Coronary artery (tissue), 2 donors: ENCODE results near the gene CIDEB.
A peak's percentile ranks its signal among the peaks of the same experiment; 100 is the strongest.
"Not testable (repeated sequence)": the region's sequence is repeated elsewhere in the genome, so short reads cannot be mapped to it uniquely, and the experiment has no call there.

ENCODE experiments used
- DNase-seq: peaks from one replicate; pipeline ENCODE4 v3.0.0-alpha.2; 2017; ENCODE audit warnings: low spot score
- H3K27ac ChIP-seq, 2 donors: fragments of 200-600 bp; sonication (generic); one replicate each; pipeline ENCODE4 v1.5.1; 2016 to 2019
- H3K4me3 ChIP-seq: fragments of 200-600 bp; sonication (generic); 2 replicates; pipeline ENCODE4 v1.5.1; 2016; ENCODE audit warnings: mild to moderate bottlenecking, moderate library complexity
- TF ChIP-seq, protein P1 (sequence below): fragments of 200-600 bp; sonication (generic); IDR thresholded peaks from one replicate; pipeline ENCODE4 v1.5.1; 2019; ENCODE audit warnings: antibody characterized with exemption

CIDEB gene

DNA sequence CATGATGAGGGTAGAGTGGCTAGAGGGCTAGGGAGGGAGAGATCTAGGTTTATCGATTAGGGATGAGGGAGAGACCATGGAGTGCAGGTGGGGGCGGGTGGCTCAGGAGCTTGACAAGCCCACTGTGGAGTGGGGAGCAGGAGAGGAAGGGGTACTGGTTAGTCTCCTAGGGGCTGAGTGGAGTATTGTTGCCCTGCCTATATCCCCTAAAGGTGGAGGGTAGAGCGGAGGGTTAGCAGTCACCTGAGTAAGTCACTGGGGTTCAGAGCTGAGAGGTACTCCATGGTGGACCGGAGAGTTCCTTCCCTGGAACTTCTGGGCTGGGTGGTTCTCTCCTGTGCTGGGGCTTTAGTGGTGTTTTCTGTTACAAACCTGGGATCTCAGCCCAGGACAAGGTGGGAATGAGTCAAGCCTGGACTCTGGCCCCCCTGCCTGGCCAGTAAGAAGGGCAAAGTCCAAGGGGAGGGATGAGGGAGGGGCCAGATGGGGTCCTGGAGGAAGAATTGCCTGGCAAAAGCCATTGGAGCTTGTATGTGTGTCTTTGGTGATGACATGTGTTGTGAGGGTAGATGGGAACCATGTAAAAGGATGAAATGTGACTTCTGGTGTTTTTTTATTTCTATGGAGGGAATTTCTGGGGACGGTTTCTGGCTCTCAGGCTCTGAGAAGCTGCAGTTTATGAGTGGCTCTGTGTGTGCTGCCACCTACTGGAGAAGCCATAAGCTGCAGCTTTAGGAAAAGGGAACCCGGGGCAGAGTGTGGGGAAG is at the start of gene CIDEB:
Gene CIDEB (minus strand): TSS at position 403 of the 767 bp plus-strand sequence. CDS start 119 bp downstream, at position 284.
- H3K4me3 ChIP-seq: no peak within 1 kb of the TSS
- no peak for DNase-seq
- TF ChIP-seq, protein P1, sequence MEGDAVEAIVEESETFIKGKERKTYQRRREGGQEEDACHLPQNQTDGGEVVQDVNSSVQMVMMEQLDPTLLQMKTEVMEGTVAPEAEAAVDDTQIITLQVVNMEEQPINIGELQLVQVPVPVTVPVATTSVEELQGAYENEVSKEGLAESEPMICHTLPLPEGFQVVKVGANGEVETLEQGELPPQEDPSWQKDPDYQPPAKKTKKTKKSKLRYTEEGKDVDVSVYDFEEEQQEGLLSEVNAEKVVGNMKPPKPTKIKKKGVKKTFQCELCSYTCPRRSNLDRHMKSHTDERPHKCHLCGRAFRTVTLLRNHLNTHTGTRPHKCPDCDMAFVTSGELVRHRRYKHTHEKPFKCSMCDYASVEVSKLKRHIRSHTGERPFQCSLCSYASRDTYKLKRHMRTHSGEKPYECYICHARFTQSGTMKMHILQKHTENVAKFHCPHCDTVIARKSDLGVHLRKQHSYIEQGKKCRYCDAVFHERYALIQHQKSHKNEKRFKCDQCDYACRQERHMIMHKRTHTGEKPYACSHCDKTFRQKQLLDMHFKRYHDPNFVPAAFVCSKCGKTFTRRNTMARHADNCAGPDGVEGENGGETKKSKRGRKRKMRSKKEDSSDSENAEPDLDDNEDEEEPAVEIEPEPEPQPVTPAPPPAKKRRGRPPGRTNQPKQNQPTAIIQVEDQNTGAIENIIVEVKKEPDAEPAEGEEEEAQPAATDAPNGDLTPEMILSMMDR: peak; percentile 84
- no peak within 1 kb of the TSS for H3K27ac ChIP-seq

DNA sequence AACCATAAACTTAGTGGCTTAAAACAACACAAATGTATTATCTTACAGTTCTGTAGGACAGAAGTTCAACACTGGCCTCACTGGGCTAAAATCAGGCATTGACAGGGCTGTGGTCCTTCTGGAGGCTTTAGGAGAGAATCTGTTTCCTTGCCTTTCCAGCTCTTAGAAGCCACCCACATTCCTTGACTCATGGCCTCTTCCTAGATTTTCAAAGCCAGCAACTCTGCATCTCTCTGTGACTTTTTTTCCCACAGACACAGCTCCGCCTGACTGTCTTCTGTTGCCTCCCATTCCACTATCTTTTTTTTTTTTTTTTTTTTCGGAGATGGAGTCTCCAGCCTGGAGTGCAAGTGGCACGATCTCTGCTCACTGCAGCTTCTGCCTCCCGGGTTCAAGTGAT is 48.4 kb upstream of the CIDEB start:
- H3K4me3 ChIP-seq: no peak overlapping the region
- no peak for DNase-seq
- no peak overlapping the region for H3K27ac ChIP-seq
- TF ChIP-seq, protein P1: no peak

GRCh38 chr14:24355009-24355408 is 47.2 kb upstream of the CIDEB start:
- no peak for DNase-seq

GRCh38 chr14:24354482-24354825 is 46.7 kb upstream of the CIDEB start:
- not testable (repeated sequence) for DNase-seq, H3K4me3 ChIP-seq, H3K27ac ChIP-seq

More at GRCh38 chr14:24355009-24355408, 47.2 kb upstream of the CIDEB start:
- TF ChIP-seq, protein P1: no peak
- Histone ChIP-seq H3K4me3 (no peak overlapping the region), H3K27ac (no peak overlapping the region)

- TF ChIP-seq, protein P1: no peak
- H3K27ac ChIP-seq: no peak overlapping the region
- DNase-seq: no peak
- no peak overlapping the region for H3K4me3 ChIP-seq
These were observed 46.0 kb upstream of the CIDEB start for GRCh38 chr14:24353559-24354481.

DNA sequence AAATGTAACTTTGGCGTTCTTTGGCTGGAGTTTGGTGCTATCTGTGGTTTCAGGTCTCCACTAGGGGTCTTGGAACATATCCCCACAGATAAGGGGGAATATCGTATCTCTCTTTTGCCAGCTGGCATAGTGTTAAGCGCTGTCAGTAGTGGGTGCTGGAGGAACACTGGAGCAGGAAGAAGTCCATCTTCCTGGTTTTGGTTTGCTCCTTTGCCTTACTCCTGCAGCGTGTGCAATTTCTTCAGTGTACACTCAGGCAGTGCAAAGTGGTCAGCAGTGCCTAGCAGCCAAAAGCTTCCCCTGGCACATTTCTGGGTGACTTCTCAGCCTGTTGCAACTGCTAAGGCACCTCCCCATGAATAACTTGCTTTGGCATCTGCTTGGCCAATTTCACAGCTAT is 43.7 kb upstream of the CIDEB start:
- H3K27ac ChIP-seq: no peak overlapping the region
- no peak overlapping the region for H3K4me3 ChIP-seq
- TF ChIP-seq, protein P1: no peak
- no peak for DNase-seq

DNA sequence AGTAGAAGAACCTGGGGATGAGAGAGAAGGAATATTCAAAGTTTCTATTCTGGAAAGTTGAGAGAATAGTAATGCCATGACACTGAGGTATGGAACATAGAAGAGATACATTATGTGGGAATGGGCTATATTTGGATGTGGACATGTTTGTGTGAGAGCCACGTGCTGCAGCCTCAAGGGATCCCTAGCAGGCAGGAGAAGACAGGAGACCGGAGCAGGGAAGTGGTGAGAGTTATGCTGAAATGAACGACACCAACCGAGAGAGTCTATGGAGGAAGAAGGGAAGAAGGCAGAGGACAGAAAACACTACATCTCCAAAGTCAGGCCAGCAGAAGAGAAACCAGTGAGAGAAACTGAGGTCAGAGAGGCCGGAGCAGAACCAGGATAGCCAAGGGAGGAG is 42.0 kb upstream of the CIDEB start:
- DNase-seq: no peak
- H3K27ac ChIP-seq: no peak overlapping the region
- TF ChIP-seq, protein P1: no peak
- H3K4me3 ChIP-seq: no peak overlapping the region
